ENCODE measurements around the gene DOK3.
"Not testable (repeated sequence)": the region's sequence is repeated elsewhere in the genome, so short reads cannot be mapped to it uniquely, and the experiment has no call there.

DOK3 gene

DNA sequence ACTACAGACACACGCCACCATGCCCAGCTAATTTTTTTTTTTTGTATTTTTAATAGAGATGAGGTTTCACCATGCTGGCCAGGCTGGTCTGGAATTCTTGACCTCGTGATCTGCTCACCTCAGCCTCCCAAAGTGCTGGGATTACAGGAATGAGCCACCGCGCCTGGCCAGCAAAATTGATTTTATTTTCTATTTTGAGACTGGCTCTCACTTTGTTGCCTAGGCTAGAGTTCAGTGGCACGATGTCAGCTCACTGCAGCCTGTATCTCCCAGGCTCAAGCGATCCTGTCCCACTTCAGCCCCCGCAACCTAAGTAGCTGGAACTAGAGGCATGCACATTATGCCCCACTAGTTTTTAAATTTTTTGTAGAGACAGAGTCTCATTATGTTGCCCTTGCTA lies 24.8 kb upstream of the DOK3 start:
- DNase-seq: not testable (repeated sequence)

DNA sequence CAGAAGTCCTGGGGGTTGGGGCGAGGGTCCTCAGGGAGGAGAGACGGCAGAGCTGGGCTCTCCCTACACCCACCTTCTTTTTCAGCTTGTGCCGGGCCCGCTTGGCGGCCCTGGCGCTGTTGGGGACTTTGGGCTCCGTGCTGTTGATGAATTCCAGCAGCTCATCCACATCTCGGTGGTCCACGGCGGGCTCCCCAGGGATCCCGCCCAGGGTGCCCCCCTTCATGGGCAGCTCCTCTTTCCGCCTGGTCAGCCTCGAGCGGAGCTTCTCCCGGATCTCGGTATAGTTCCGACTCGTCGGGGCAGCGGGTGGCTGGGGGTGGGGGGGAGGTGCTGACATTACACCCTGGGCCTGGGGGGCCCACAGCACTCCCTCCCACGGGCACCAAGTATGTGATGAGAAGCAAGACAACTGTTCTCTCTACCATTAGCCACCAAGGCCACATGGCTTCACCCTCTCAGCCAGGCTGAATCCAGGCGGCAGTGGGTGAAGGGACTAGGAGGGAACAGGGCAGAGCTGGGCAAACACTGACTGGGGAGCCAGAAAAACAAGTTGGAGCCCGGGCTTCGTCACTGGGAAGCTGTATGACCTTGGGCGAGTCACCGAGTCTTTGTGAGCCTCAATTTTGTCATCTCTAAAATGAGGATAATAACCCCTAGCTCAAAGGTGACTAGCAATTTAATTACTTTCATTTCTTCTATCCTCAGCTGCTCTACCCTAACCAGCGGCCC lies 21.7 kb upstream of the DOK3 start:
- DNase-seq: no peak

DNA sequence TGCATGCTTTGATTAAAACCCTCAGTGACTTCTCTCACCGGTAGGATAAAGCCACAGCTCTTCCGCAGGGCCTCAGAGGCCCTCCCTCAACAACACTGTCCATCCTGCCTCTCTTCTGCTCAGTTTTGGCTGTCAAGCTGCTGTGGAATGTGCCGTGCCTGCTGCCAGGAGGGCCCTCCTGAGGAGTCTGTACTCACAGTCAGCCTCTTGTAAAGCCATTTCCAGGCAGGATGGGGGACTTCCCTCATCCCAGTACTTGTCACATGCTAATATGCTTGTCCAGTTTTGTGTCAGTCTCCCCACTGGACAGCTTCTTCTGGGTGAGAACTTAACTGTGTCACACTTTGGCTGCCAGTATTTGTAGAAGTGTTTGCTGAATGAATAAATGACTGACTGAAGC lies 21.0 kb upstream of the DOK3 start:
- DNase-seq: no peak

DNA sequence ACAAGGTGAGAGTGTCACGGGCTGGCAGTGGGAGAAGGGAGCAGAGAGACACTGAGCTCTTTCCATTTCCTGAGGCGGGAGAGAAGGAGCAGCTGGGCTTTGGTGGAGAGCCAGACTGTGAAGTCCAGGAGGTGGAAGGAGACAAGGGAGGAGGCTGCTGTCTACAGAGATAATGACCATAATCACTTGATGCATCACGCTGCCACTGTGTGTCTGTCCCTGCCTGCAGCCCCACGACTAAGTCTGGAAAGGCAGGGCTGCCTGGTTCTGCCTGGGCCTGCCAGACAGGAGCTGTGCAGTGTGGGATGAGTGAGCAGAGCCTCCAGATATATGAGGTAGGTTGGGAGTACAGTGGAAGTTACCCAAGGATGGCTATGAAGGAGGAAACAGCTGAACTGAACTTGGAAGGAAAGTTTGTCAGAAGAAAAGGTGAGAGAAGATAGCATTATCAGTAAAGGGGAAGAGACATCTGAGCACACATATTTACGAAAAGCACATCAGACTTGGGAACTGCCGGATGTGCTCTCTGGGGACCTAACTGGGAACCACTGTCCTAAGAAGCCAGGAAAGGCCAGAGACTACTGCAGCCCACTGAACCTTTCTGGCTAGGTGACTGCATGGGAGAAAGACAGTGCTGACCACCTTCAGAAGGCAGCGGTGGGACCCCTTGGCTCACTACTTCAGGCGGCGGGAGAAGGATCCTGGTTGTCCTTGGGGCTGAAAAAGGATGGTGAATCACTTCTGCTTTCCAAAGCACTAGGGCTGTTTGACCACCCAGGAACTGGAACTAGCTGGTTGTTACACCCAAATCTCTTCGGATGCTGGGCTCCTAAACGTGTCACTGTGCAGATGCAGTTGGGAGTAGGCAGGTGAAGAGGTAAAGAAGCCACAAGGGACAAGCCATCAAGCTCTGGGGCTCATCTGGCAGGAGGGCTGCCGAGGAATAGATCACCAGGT lies 19.9 kb upstream of the DOK3 start:
- DNase-seq: no peak

DNA sequence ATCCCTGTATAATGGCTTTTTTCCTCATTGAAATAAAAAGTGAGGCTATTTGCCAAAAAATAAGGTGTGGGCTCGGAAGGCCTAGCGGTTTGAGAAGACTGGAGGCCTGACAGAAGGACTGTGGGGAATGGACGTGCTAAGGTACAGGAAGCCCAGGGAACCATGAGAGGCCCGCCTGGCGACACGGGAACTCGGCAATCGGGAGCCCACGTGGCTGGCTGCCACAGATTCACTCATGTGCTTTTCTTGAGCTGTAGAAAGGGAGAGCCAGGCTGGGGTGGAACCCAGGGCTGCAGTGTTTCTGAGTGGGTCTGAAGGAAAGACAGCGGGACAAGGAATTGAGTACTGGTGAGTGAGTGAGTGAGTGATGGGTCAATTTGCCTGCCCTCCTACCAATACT lies 19.0 kb upstream of the DOK3 start:
- no peak for DNase-seq

DNA sequence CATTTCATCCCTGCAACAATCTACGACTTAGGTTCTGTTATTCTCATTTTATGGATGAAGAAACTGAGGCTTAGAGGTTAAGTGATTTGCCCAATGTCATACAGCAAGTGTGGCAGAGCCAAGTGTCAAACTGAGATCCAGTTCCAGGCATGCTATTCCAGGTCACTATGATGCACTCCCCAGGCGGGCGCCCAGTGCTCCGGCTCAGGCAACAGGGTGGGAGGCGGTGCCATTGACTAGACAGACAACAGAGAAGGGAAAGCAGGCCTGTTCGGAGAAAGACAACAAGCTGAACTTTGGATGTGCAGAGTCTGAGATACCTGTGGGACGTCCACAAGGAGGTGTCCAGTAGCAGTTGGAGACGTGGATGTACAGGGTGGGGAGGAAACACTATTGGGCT lies 18.0 kb upstream of the DOK3 start:
- no peak for DNase-seq

DNA sequence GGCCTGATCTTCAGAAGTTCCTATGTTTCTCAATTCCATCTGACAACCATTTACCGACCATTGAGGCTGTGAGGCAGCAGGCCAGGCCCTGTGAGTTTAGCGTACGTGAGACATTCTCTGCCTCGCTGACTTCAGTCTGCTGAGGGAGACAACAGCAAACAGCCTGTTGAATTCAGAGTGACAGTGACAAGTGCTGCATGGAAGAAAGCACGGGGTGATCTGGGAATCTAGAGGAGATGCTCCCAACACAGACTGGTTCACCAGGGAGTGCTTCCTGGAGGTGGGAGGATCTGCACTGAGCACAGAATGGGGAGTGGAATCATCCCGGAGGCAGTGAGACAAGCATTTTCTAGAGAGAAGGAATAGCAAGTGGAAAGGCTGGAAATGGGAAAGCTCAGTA lies 17.2 kb upstream of the DOK3 start:
- no peak for DNase-seq

DNA sequence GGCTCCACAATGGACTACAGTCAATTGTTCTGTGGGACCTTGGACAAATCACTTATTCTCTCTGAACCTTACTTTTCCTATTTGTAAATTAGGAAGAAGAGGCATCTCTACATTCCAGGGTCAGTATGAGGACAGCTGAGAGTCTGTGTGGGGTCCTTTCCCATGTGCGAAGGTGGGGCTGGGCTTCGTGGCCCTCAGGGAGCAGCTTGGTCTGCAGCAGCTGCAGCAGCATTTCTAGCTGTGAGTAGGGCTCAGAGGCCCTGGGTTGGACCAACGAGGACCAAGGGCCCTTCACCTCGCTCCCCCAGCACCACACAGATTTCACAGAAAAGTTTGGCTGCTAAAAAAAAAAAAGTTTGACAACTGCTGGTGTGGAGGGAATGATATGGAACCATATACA lies 16.6 kb upstream of the DOK3 start:
- DNase-seq: no peak

DNA sequence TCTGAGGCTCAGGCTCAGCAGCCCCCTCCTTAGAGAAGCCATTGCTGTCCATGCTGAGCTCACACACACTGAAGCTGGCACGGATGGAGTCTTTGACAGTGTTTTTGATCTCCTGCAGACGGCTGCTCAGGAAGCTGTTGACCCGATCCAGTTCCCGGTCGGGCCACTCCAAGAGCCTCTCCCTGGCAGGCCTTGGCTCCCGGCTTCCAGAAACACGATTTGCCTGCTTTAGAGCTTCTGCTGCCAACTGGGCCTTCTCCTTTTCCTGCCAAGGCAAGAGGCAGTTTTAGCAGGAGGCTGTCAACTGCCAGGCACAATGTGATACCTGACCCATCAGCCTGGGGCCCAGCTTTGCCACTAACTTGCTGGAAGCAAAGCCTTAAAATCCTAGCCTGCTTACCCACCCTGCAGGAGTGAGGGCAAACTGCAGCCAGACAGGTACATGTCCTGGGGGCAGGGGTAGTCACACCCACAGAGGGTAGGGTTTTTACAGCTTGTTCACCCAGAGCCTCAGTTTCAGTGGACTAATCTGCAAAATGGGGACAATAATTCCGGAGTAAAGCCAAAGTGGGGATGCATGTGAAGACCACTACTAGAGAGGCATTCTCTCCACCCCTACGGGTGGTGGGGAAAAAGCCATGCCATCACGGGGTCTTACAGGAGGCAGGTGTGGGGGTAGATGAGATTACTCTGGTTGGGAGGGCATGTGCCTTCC lies 15.5 kb upstream of the DOK3 start:
- DNase-seq: no peak

DNA sequence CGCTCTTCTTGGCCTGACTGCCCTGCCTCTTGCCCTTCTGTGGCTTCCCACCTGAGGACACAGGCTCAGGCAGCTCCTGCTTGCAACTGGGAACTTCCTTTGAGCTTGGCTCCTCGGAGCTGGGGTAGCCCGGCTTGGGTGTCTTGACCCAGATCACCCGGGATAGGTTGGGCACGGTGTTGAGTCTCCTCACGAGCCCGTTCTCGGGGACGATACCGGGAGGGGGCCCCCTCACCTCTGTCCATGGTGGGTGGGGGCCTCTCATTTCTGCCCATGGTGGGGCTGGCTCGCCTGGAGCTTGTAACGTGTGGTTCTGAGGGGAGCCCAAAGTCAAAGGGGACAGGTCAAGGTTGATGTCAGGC lies 14.9 kb upstream of the DOK3 start:
- no peak for DNase-seq

DNA sequence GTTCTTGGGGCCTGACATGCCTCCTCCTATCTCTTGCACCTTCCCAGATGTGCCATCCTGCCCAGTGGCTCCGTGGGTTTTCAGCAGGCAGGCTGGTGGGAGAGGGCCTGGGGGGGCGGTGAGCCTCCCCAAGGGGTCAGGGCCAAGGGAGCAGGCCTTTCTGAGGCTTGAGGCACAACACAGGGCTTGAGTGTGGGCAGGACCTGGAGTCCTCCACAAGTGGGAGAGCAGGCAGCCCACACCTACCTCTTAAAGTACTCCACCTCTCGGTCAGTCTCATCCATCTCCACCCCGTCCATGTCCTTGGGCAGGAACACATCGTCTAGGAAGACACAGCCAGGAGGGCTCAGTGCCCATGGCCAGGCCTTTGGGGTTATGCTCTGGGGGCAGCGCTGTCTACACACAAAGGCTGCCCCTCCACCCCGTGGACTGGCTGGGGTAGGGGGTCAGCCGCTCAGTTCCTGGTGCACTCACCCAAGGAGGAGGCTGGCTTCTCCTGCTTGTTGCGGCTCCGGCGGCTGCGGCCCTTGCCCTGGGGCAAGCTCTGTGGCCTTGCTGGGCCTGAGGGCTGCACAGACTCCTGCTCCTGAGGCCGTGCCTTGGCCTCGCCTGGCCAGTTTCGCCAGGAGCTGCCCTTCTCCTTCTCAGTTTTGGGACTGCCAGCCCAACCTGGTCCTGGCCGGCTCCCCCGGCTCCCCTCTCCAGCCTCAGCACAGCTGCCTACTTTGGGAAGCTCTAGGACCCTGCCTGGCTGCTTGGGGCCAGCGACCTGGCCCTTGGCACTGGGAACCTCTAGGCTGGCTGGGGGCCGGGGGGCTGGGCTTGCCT lies 14.3 kb upstream of the DOK3 start:
- no peak for DNase-seq

DNA sequence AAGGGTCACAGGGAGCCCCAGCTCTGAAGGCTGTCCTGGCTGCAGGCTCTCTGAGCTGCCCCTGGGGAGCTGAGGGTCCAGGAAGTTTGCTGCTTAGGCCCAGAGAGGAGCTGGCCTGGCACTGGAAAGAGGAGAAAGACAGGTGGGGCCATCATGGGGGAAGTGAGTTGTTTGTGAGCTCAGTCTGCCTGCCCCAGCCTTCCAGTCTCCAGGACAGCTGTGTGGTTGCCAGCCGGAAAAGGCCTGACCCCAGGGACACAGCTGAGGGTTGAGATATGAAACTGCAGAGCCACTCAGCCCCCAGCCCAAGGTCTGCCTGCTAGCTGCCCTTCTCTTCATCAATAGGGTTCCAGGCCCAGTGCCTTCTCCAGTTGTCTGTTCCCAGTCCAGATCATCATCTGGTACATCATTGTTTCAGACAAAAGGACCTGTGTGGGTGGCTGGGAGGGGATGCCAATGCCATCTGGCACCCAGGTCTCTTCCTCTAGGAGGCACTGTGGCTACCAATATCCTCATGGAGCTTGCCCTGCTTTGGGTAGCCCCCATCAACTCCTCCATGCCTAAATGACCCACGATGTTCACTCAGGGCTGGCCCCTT lies 11.4 kb upstream of the DOK3 start:
- DNase-seq: no peak

DNA sequence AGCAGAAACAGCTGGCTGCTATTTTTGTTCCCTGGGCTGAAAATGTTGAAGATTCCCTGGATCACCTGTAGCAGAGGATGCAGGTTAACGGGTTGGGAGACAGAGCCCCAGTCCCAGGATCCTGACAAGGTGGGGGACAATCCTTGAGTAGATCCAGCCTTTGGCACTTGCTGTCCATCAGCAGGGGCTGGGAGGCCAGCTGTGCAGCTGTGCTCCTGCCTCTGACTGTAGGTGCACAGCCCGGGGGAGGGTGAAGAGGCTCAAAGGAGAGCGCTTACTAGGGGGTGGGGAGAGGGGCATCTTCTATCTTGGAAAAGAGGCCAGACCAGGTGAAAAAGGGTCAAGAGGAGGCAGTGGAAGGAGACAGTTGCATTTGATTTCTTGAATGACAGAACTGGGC lies 10.6 kb upstream of the DOK3 start:
- DNase-seq: no peak

DNA sequence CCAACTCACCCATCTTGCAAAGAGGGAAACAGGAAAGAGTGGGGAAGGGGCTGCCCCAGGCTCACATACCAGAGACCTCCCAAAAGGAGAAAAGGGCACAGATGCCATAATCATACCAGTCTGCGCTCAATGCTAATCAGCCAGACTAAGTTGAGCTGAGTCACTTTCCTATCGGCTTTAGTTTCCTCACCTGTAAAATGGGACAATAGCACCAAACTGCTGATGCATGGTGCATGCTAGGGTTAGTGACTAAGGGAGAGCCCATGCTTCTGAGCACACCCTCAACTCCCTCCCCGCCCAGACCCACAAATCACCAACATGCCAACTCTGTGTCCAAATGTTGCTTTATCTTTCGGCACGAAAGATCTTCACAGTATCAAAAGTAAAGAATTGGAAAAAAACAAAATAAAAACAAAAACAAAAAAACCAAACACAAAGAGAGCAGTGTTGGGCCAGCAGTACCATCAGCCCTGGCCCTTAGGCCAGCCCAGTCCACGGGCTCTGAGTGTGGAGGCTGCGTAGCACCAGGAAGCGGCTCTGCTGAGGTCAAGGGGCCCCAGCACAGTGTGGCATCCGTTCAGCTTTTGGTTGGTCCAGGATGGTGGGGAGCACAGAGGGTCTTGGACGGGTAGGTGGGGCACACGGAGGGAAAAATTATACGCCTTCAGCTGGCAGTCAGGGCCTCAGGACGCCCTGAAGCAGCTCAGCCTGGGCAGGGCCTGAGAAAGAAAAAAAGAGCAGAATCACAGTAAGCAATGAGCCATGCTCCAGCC lies 10.0 kb upstream of the DOK3 start:
- no peak for DNase-seq

DNA sequence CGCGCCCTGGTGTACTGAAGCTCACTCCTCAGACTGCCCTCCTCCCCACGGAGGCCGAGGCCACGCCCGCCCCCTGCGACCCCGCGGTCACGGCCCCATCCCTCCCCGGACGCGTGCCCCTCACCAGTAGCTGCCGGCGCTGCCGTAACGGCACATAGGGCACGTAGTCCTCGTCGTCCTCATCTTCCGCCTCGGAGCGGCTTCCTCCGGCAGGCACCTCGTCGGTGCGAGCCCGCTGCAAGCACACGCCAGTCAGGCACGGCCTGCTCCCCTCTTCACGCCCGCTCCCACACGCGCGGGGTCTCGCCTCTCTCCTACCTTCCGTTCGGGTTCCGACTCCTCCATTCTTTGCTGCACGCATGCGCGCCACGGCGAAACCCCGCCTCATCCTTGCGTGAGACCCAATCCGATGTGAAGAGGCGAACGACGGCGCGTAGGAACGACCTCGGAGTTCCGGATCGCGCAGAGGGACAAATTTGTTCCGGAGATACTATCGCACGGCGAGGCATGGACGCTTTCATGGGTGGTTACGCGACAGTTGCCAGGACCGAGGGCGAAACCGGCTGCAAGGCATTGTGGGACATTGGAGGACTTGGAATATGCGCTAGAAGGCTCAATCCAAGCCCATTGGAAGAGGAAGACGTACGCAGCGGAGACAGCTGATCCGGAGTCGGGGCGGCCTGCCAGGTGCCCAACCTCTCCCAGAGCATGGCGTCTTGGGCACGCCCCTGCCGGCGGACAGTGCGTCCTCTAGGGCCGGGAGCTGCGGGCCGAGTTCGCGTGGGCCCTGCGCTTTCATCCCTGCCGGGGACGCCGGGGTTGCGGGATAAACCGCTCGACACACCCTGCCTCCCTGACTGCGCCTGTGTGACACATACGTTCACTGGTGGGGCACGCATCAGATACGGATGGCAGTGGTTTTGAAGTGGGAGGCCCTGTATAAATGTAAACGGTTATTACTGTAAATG lies 7.3 kb upstream of the DOK3 start, which contains the start of gene DDX41:
Gene DDX41 (minus strand): TSS at position 361 of the 968 bp plus-strand sequence. CDS start 16 bp downstream, at position 345.
- peak; percentile 92 for DNase-seq

DNA sequence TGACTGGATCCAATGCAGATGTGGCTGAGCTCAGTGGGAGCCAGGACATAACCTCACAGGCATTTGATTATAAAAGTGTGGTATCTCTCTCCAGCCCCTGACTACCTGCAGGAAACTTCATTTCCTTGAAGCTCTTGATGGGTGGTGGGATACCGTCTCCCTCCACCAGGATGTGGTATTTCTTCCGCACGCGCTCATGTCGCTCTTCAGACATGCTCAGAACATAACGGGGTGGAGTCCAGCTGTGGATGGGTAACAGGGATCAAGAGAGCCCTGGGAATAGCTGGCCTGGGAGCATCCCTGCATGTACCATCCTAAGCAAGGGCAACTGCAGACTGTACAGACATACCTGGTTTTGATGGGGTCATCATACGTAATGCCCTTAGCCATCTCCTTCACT lies 6.0 kb upstream of the DOK3 start:
- DNase-seq: no peak

DNA sequence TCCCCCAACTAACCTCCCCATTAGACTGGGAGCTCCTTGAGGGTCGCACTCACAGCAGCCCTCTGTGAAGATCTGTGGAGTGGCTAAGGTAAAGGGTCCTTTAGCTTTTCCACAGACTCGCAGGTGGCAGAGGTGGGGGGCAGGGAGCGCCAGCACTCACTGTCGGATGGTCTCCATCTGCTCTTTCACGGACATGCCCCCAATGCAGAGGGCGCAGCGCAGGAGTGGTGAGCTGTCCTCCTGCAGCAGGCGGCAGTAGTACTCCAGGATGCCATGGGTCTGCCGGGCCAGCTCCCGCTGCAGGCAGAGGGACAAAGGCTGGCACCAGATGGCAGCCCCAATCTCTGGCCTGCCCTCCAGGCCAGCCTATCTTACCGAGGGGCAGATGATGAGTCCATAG lies 4.9 kb upstream of the DOK3 start:
- no peak for DNase-seq

DNA sequence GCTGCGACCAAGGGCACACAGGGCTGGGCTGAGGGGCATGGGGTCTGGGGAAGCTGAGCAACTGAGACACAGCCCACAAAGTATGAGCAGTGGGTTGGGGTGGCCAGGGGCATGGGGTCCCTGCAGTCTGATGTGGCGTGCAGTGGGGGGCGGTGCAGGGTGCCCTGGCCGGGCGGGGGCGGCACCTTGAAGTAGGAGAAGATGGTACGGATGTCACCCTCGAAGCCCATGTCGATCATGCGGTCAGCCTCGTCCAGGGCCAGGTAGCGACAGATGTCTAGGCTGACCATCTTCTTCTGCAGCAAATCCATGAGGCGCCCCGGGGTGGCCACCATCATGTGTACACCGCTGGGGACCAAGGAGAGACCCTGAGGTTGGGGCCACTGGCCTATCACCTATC lies 3.9 kb upstream of the DOK3 start:
- DNase-seq: no peak

DNA sequence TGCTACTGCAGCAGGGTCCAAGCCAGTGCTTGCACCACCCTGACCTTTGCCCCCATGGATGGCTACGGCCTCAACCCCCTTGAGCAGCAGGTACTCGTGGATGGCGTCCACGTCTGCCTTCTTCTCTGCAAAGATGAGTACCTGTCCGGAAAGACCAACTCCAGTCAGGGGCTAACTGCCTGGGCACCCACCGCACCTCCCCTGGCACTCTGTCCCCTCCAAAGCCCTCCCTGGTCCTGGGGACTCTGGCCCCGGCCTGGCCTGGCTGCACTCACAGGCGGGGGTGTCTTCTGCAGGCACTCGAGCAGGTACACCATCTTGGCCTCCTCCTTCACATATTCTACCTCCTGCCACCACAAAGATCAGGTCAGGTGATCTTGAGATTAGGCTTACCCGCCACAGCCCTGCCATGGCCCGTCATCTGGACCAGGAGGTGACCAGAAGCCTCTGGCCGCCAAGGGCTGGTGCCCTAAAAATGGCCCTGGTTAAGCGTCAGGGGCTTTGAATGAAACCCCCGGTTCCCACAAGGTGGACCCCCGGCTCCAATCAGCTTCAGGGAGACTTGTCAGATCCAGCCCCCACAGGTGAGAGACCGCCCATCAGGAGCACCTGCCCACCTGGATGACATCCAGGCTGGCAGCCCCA lies 3.2 kb upstream of the DOK3 start:
- DNase-seq: no peak

All from NCI-H1694 (cell line).